Nephron progenitor cell (in vitro differentiated cells): ENCODE results near the gene DRAP1.

Source experiments
- DNase-seq: peaks from one replicate; pipeline ENCODE4 v3.0.0; 2021
- H3K27ac Mint-ChIP-seq: 2 replicates; pipeline ENCODE4 v1.8.0; 2021; ENCODE audit warnings: mild to moderate bottlenecking, moderate library complexity, mixed read lengths
- H3K27me3 Mint-ChIP-seq: 2 replicates; pipeline ENCODE4 v1.8.0; 2021; ENCODE audit warnings: mild to moderate bottlenecking, low read depth, mixed read lengths; ENCODE audit not compliant: poor library complexity
- H3K36me3 Mint-ChIP-seq: 2 replicates; pipeline ENCODE4 v1.8.0; 2021; ENCODE audit warnings: low read depth, mixed read lengths
- H3K4me1 Mint-ChIP-seq: 2 replicates; pipeline ENCODE4 v1.8.0; 2021; ENCODE audit warnings: mixed read lengths
- H3K4me3 Mint-ChIP-seq: 2 replicates; pipeline ENCODE4 v1.8.0; 2021; ENCODE audit warnings: mild to moderate bottlenecking, moderate library complexity, mixed read lengths
- H3K9me3 Mint-ChIP-seq: 2 replicates; pipeline ENCODE4 v1.8.0; 2021; ENCODE audit warnings: mild to moderate bottlenecking, moderate library complexity, mixed read lengths
- CTCF ChIP-seq: fragments of 200-600 bp; sonication (generic); IDR thresholded peaks from 2 replicates; pipeline ENCODE4 v1.5.0; 2021; ENCODE audit warnings: antibody characterized with exemption

The DRAP1 gene

GRCh38 chr11:65944767-65945166 lies 25.5 kb downstream of the DRAP1 start:
- H3K4me1 Mint-ChIP-seq, result peaks cover 26% of the 10 kb centered on the region
- peaks cover 9% of the 10 kb centered on the region for H3K27me3 Mint-ChIP-seq
- no peaks in the 10 kb centered on the region for H3K9me3 Mint-ChIP-seq
- no peaks in the 10 kb centered on the region for H3K36me3 Mint-ChIP-seq
- TF ChIP-seq CTCF, result no peak
- no peak overlapping the region for H3K4me3 Mint-ChIP-seq
- no peak overlapping the region for H3K27ac Mint-ChIP-seq
- no peak for DNase-seq

DNA sequence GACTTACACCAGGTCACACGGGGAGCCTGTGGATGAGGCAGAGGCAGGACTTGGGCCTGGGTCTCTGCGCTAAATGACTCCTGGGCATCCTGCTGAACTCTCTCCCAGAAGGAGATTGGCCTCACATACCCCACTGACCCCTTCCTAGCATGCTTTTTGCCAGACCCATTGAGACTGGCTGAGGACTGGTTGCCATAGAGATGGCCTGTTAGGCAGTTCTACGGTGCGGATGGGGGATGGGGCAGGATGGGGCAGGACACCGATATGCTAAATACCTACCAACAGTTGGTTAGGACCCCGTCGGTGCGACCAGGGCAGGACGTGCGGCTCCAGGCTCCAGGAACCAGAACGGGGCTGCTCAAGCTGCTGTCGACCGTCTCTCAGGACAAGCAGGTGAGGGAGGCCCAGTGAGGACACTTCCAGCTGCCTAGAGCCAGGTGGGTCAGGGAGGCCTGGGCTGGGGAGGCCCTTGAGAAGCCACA lies 26.2 kb downstream of the DRAP1 start, which contains the start of gene TSGA10IP:
Gene TSGA10IP (plus strand): TSS at position 51 of the 482 bp plus-strand sequence. CDS start 196 bp downstream, at position 247.
- H3K4me1 Mint-ChIP-seq, result peaks cover 26% of the 10 kb centered on the region
- H3K9me3 Mint-ChIP-seq, result no peaks in the 10 kb centered on the region
- TF ChIP-seq CTCF, result no peak
- H3K27ac Mint-ChIP-seq, result peak within 1 kb of the TSS; percentile 79
- peaks cover 13% of the 10 kb centered on the region for H3K27me3 Mint-ChIP-seq
- H3K4me3 Mint-ChIP-seq, result peak within 1 kb of the TSS; percentile 32
- DNase-seq, result peak; percentile 38
- no peaks in the 10 kb centered on the region for H3K36me3 Mint-ChIP-seq

DNA sequence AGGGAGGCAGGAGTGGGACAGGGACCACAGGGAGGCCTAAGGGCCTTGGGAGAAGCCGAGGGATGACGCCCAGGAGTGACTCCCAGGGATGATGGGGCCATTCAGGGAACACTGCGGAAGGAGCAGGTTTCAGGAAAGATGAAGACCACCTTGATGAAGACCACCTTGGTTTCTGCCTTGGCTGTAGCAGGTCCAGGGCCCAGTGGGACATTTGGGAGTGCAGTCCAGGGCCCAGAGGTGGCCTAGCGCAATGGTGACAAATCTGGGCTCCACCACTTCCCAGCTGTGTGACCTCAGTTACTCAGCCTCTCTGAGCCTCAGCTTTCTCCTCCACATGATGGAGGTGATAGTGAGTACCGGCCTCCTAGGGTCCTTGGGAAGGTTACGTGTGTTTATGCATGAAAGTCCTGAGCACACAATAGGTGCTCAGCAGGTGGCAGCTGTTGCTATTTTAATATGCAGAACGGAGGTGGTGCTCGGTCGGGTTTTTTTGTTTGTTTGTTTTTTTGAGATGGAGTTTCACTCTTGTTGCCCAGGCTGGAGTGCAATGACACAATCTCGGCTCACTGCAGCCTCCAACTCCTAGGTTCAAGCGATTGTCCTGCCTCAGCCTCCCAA lies 26.8 kb downstream of the DRAP1 start:
- TF ChIP-seq CTCF, result no peak
- H3K27ac Mint-ChIP-seq, result no peak overlapping the region
- H3K27me3 Mint-ChIP-seq, result peaks cover 13% of the 10 kb centered on the region
- DNase-seq, result no peak
- H3K4me3 Mint-ChIP-seq, result peak overlapping the region; percentile 32
- H3K4me1 Mint-ChIP-seq, result peaks cover 26% of the 10 kb centered on the region
- H3K36me3 Mint-ChIP-seq, result no peaks in the 10 kb centered on the region
- H3K9me3 Mint-ChIP-seq, result no peaks in the 10 kb centered on the region

DNA sequence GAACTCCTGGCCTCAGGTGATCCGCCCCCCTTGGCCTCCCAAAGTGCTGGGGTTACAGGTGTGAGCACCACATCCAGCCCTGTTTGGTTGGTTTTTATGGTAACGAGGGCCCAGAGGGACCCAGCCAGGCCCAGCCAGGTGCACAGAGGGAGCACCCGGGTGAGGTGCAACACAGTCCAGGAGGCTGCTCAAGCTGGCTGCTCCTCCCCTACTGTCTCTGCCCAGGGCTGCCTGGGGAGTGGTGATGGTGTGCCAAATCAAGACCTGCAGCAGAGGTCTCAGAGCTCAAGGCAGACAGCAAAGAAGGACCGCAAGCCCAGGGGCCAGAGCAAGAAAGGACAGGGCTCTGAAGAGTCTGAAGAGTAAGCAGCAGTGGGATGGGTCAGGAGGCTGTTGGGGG lies 27.4 kb downstream of the DRAP1 start:
- no peak for TF ChIP-seq CTCF
- peaks cover 13% of the 10 kb centered on the region for H3K27me3 Mint-ChIP-seq

DNA sequence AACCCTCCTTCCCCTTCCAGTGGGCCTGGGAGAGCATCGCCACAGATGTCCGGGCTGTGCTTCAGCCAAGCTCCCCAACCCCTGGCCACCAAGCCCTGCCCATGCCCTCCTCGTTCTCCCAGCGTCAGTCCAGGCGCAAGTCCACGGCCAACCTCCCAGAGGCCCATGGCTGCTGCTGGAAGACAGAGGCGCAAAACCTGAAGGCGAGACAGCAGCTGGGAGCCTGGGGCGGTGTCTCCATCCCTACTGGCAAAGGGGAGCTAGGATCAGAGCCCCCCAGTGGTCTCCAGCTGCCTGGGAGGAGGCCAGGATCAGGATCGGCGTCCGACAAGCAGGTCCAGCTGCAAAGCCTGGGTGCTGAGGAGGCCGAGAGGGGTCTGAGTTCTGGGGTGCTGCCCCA lies 27.9 kb downstream of the DRAP1 start:
- peaks cover 19% of the 10 kb centered on the region for H3K4me1 Mint-ChIP-seq
- no peaks in the 10 kb centered on the region for H3K36me3 Mint-ChIP-seq
- no peak overlapping the region for H3K27ac Mint-ChIP-seq

More for the DNA sequence above, 27.4 kb downstream of the DRAP1 start:
- Mint-ChIP-seq H3K27ac (no peak overlapping the region), H3K9me3 (no peaks in the 10 kb centered on the region), H3K4me3 (no peak overlapping the region), H3K36me3 (no peaks in the 10 kb centered on the region), H3K4me1 (peaks cover 20% of the 10 kb centered on the region)
- no peak for DNase-seq

More for the DNA sequence above, 27.9 kb downstream of the DRAP1 start:
- H3K27me3 Mint-ChIP-seq, result peaks cover 13% of the 10 kb centered on the region
- no peak for TF ChIP-seq CTCF
- no peak for DNase-seq
- H3K9me3 Mint-ChIP-seq, result no peaks in the 10 kb centered on the region
- H3K4me3 Mint-ChIP-seq, result no peak overlapping the region
